Testis (tissue), 3 donors: ENCODE results near the gene DKK3. TPM values are rescaled to one million over a fixed set of nuclear protein-coding genes. Genes with fewer than 3 reads are reported as not detected.

Experiments
- DNase-seq: peaks from one replicate; pipeline ENCODE4 v3.0.0-alpha.2; 2019
- H3K27ac ChIP-seq, 2 donors: fragments of 200-600 bp; sonication (generic); one replicate each; pipeline ENCODE4 v1.5.1; 2019
- H3K27me3 ChIP-seq: fragments of 200-600 bp; sonication (generic); one replicate; pipeline ENCODE4 v1.5.1; 2019
- H3K36me3 ChIP-seq: fragments of 200-600 bp; sonication (generic); one replicate; pipeline ENCODE4 v1.5.1; 2017; ENCODE audit warnings: low read depth; ENCODE audit errors: missing control alignments
- H3K4me1 ChIP-seq: fragments of 200-600 bp; sonication (generic); one replicate; pipeline ENCODE4 v1.5.1; 2019
- H3K4me3 ChIP-seq, 2 donors: fragments of 200-600 bp; sonication (generic); one replicate each; pipeline ENCODE4 v1.5.1; 2017 to 2019
- H3K9me3 ChIP-seq: fragments of 200-600 bp; sonication (generic); one replicate; pipeline ENCODE4 v1.5.1; 2017
- CTCF ChIP-seq, 3 experiments: fragments of 450-650 bp in 2 of 3; fragments of 200-600 bp in 1 of 3; sonication (generic) in 1 of 3; IDR thresholded peaks; one replicate each; pipeline ENCODE4 v1.5.1; 2016 to 2019; ENCODE audit warnings: antibody characterized with exemption in 3 of 3, mild to moderate bottlenecking in 2 of 3, moderate library complexity in 1 of 3
- POLR2A ChIP-seq: fragments of 450-650 bp; IDR thresholded peaks from one replicate; pipeline ENCODE4 v1.6.1; 2017; ENCODE audit warnings: antibody characterized with exemption, mild to moderate bottlenecking, moderate library complexity
- WGBS, 2 donors: methylation state at CpG; one replicate each; pipeline ENCODE4 v1.1.5; 2018; 5-methylcytosine and 5-hydroxymethylcytosine counted together
- intact Hi-C: fragments of 100-400 bp; cut with DNase I; formaldehyde crosslinking; loops from one replicate; pipeline ENCODE4 v1.15.1; 2023; ENCODE audit warnings: low total_unique reads
- polyA plus RNA-seq: library from polyadenylated mRNA; stranded (reverse); fragments of 350-450 nt; fragmentation: Illumina TruSeq; extraction: RNeasy Lipid Tissue Mini Kit (QIAGEN cat#74804); gene quantifications from one replicate; pipeline ENCODE4 v1.2.3, GENCODE V29; 2014; ENCODE audit warnings: low read depth, low replicate concordance; ENCODE audit not compliant: insufficient read depth
- total RNA-seq, 2 donors: library from RNA; depleted of rRNA; stranded (reverse); fragments of >200 nt; gene quantifications; one replicate each; pipeline ENCODE4 v1.2.3, GENCODE V29; 2016

The DKK3 gene
- total and polyA plus RNA-seq, 3 donors from 2014 or later, result 185 to 392 (median 236) TPM

- H3K4me3 ChIP-seq, result no peak overlapping the region
- DNase-seq, result no peak
- TF ChIP-seq POLR2A, result no peak
- TF ChIP-seq CTCF (IDR thresholded peaks at IDR 0.05), result no peak
- no peaks in the 10 kb centered on the region for H3K9me3 ChIP-seq
- no peaks in the 10 kb centered on the region for H3K27me3 ChIP-seq
- H3K4me1 ChIP-seq, result peaks cover 11% of the 10 kb centered on the region
- 83% methylated on average over 9 of the region's 9 CpGs for WGBS, 2 donors
- H3K36me3 ChIP-seq, result no peaks in the 10 kb centered on the region
- intact Hi-C loops, result no loop called here
- H3K27ac ChIP-seq, result no peak overlapping the region
Observed at GRCh38 chr11:11985954-11986949, 22.2 kb downstream of the DKK3 start.

GRCh38 chr11:11985016-11985715 lies 23.3 kb downstream of the DKK3 start:
- no peak for DNase-seq
- H3K36me3 ChIP-seq, result no peaks in the 10 kb centered on the region
- WGBS, 2 donors, result 88 to 92% methylated on average over 8 of the region's 8 CpGs
- H3K4me1 ChIP-seq, result peaks cover 6% of the 10 kb centered on the region
- H3K27ac ChIP-seq, result no peak overlapping the region
- no peak overlapping the region for H3K4me3 ChIP-seq
- no peaks in the 10 kb centered on the region for H3K9me3 ChIP-seq
- no peak for TF ChIP-seq POLR2A
- TF ChIP-seq CTCF (IDR thresholded peaks at IDR 0.05), result no peak
- H3K27me3 ChIP-seq, result no peaks in the 10 kb centered on the region
- intact Hi-C loops, result no loop called here

GRCh38 chr11:11984563-11984962 lies 23.9 kb downstream of the DKK3 start:
- intact Hi-C loops, result no loop called here

GRCh38 chr11:11983427-11983826 lies 25.0 kb downstream of the DKK3 start:
- H3K4me1 ChIP-seq, result peaks cover 23% of the 10 kb centered on the region
- no peaks in the 10 kb centered on the region for H3K27me3 ChIP-seq
- TF ChIP-seq CTCF (IDR thresholded peaks at IDR 0.05) (no peak), POLR2A (no peak)
- 57 to 90% methylated on average over 3 to 5 of the region's 5 CpGs for WGBS, 2 donors
- H3K9me3 ChIP-seq, result no peaks in the 10 kb centered on the region
- no peak overlapping the region for H3K27ac ChIP-seq
- DNase-seq, result no peak
- no peaks in the 10 kb centered on the region for H3K36me3 ChIP-seq
- intact Hi-C loops, result no loop called here
- H3K4me3 ChIP-seq, result no peak overlapping the region

More at GRCh38 chr11:11984563-11984962, 23.9 kb downstream of the DKK3 start:
- WGBS, 2 donors, result 69 to 76% methylated on average over 5 of the region's 5 CpGs
- no peaks in the 10 kb centered on the region for H3K27me3 ChIP-seq
- TF ChIP-seq CTCF (IDR thresholded peaks at IDR 0.05), result no peak
- TF ChIP-seq POLR2A, result no peak
- no peaks in the 10 kb centered on the region for H3K36me3 ChIP-seq
- H3K27ac ChIP-seq, result no peak overlapping the region
- DNase-seq, result no peak
- peaks cover 12% of the 10 kb centered on the region for H3K4me1 ChIP-seq
- H3K9me3 ChIP-seq, result no peaks in the 10 kb centered on the region
- H3K4me3 ChIP-seq, result no peak overlapping the region
